Rectal smooth muscle tissue (tissue), 1 donor: Measurements from ENCODE around the gene ACOX1.

ENCODE experiments used
- H3K27ac ChIP-seq: one replicate; pipeline ENCODE4 v1.7.0; 2013; ENCODE audit warnings: low read depth, low read length, inconsistent platforms
- H3K27me3 ChIP-seq: one replicate; pipeline ENCODE4 v1.7.0; 2013; ENCODE audit warnings: low read length; ENCODE audit not compliant: control insufficient read depth, insufficient read depth
- H3K36me3 ChIP-seq: one replicate; pipeline ENCODE4 v1.7.0; 2013; ENCODE audit warnings: low read length; ENCODE audit not compliant: control insufficient read depth, insufficient read depth
- H3K4me1 ChIP-seq: one replicate; pipeline ENCODE4 v1.7.0; 2013; ENCODE audit warnings: low read length; ENCODE audit not compliant: control insufficient read depth, insufficient read depth
- H3K4me3 ChIP-seq: one replicate; pipeline ENCODE4 v1.7.0; 2013; ENCODE audit warnings: low read length
- H3K9ac ChIP-seq: one replicate; pipeline ENCODE4 v1.7.0; 2013; ENCODE audit warnings: low read length

The ACOX1 gene

GRCh38 chr17:75893305-75894048, 85.5 kb downstream of the ACOX1 start:
- H3K4me1 ChIP-seq = peaks cover 16% of the 10 kb centered on the region
- no peaks in the 10 kb centered on the region for H3K27me3 ChIP-seq
- no peak overlapping the region for H3K27ac ChIP-seq
- H3K9ac ChIP-seq = no peak overlapping the region
- H3K4me3 ChIP-seq = no peak overlapping the region
- peaks cover 11% of the 10 kb centered on the region for H3K36me3 ChIP-seq

GRCh38 chr17:75892556-75893224, 86.3 kb downstream of the ACOX1 start:
- H3K27me3 ChIP-seq = no peaks in the 10 kb centered on the region
- no peak overlapping the region for H3K27ac ChIP-seq
- H3K4me1 ChIP-seq = peaks cover 16% of the 10 kb centered on the region
- H3K4me3 ChIP-seq = no peak overlapping the region
- H3K36me3 ChIP-seq = peaks cover 11% of the 10 kb centered on the region
- no peak overlapping the region for H3K9ac ChIP-seq

- Histone ChIP-seq H3K36me3 (peaks cover 11% of the 10 kb centered on the region), H3K27me3 (no peaks in the 10 kb centered on the region), H3K4me1 (peaks cover 11% of the 10 kb centered on the region), H3K4me3 (no peak overlapping the region), H3K9ac (no peak overlapping the region), H3K27ac (no peak overlapping the region)
These were observed 87.1 kb downstream of the ACOX1 start for GRCh38 chr17:75891605-75892555.
